Upper lobe of left lung (tissue), 4 donors: ENCODE data around the gene MBD3.

Source experiments
- EP300 ChIP-seq, 4 donors: sonication (generic); formaldehyde crosslinking; IDR thresholded peaks; one replicate each; pipeline ENCODE4 v1.5.1; 2017; ENCODE audit warnings: antibody characterized with exemption in 4 of 4, control low read depth in 2 of 4
- POLR2A ChIP-seq, 4 donors: fragments of 450-650 bp; IDR thresholded peaks; one replicate each; pipeline ENCODE4 v1.5.1; 2016 to 2017; ENCODE audit warnings: antibody characterized with exemption in 4 of 4, mild to moderate bottlenecking in 2 of 4
- TF ChIP-seq, protein P1 (sequence below), 6 experiments: fragments of 450-650 bp in 4 of 6; fragments of 200-600 bp in 2 of 6; sonication (generic) in 2 of 6; IDR thresholded peaks; one replicate each; pipeline ENCODE4 v1.5.1; 2016 to 2019; ENCODE audit warnings: antibody characterized with exemption in 6 of 6

DNA sequence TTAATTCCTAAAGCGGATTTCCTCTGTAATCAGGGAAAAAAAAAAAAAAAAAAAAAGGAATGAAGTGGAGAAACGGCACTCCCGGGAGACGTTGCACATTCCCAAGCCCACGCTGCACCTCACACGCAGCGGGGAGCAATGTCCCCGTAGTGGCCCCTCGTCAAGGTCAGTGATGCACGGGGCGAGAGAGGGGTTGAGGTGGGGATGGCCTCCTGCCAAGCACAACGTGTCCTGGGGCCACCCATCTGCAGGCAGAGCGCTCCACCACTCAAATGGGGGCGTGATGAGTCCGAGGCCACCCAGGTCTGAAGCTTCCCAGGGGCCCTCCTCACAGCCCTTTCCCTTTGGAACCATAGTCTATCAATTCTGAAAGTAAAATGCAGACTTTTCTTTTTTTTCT, 53.7 kb downstream of the MBD3 start:
- TF ChIP-seq, protein P1, sequence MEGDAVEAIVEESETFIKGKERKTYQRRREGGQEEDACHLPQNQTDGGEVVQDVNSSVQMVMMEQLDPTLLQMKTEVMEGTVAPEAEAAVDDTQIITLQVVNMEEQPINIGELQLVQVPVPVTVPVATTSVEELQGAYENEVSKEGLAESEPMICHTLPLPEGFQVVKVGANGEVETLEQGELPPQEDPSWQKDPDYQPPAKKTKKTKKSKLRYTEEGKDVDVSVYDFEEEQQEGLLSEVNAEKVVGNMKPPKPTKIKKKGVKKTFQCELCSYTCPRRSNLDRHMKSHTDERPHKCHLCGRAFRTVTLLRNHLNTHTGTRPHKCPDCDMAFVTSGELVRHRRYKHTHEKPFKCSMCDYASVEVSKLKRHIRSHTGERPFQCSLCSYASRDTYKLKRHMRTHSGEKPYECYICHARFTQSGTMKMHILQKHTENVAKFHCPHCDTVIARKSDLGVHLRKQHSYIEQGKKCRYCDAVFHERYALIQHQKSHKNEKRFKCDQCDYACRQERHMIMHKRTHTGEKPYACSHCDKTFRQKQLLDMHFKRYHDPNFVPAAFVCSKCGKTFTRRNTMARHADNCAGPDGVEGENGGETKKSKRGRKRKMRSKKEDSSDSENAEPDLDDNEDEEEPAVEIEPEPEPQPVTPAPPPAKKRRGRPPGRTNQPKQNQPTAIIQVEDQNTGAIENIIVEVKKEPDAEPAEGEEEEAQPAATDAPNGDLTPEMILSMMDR (IDR thresholded peaks at IDR 0.05) = no peak
- no peak for TF ChIP-seq POLR2A (IDR thresholded peaks at IDR 0.05)
- TF ChIP-seq EP300 (IDR thresholded peaks at IDR 0.05) = no peak
